ENCODE data around the gene IGF1R. TPM values are rescaled to one million over a fixed set of nuclear protein-coding genes. Genes with fewer than 3 reads are reported as not detected.

The IGF1R gene
- total RNA-seq, 1 donor from 2014 or later, result 21.2 TPM

DNA sequence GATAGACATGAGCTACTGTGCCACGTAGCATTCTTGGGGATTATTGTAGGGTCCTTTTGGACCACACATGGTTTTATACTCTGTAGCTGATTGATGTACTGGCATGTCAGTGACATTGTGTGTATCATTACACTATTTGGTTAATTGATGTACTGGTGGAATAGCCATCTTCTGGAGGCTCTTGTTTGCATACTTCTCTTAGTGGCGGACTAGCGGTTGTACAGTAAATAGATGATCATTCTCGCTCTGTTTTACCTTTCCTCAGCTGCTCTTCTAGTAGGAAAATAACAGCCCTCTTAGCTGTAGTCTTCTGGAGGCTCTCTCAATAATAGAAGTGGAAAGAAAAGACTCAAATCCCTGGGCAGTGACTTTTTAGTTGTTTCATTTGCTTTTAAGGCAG is 24.8 kb downstream of the IGF1R start:
- ATAC-seq, result no peak

DNA sequence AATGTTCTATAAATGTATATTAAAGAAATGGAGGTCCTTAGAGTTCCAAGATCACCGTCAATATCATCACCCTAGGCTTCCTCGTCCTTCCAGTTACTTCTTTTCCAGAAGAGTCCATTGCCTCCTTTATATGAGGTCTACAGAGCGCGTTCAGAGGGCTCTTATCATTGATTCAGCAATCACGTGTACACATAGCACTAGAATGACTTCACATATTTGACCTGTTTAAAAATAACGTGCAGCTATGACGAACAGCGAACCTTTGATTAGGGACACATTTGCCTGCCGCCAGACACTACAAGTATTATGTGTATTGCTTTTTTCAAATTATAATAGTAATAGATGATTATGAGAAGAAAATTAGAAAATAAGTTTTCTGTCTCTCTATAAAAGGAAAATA is 26.0 kb downstream of the IGF1R start:
- no peak for ATAC-seq

- ATAC-seq, result no peak
These were observed 28.4 kb downstream of the IGF1R start for GRCh38 chr15:98676586-98677270.

GRCh38 chr15:98677345-98678059 is 29.2 kb downstream of the IGF1R start:
- no peak for ATAC-seq

- ATAC-seq, result no peak
These were observed 30.1 kb downstream of the IGF1R start for GRCh38 chr15:98678484-98678883.

GRCh38 chr15:98681061-98681460 is 32.7 kb downstream of the IGF1R start:
- ATAC-seq, result no peak

DNA sequence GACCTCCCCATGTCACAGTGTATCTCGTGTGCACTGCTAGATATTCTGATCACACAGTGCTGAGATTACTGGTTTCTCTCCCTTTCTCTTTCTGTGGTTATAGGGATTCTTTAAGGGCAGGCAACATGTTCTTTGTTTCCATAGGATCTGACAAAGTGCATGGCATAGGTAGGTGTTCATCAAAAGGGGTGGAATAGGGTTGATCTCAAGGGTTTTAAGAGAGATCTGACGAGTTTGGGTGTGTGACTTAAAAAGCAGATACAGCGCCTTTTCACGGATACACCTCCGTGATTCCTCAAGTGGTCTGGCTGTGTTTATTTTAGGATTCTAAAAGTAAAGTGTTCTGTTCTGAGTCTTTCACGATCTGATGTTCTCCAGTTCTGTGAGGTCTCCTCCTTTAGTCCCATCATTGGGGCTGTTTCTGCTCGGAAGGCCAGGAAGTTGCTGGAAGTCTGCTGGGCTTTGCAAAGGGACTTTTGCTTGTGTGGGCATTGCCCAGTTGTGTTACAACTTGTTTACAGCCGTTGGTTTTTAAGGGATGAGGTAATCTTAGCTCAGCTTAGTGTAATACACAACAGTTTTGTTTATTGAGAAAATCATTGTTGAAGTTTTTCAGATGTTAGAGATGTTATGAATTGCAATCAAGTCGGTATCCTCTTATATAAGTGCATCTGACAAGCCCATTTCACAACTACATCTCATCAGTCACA is 34.8 kb downstream of the IGF1R start:
- peak; percentile 73 for ATAC-seq

GRCh38 chr15:98683831-98684230 is 35.5 kb downstream of the IGF1R start:
- peak; percentile 65 for ATAC-seq

DNA sequence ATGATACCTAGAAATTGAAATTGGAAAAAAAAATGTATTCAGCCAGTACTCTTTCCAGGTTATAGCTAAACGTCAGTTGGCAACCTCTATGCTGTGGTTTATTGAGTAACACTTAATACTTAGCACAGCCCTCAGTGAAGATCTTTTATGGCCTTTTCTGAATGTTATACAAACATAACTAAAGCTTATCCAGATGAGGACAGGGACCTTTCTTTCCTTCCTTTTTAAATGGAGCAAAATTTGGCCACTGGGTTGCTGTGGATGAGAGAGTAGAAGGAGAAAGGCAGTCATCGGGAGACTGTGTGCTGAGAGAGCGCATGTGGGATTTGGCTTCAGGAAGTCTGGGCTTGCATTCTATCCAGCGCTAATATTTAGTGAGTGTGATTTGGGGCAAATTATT is 36.1 kb downstream of the IGF1R start:
- no peak for ATAC-seq

GRCh38 chr15:98684995-98685525 is 36.7 kb downstream of the IGF1R start:
- no peak for ATAC-seq

DNA sequence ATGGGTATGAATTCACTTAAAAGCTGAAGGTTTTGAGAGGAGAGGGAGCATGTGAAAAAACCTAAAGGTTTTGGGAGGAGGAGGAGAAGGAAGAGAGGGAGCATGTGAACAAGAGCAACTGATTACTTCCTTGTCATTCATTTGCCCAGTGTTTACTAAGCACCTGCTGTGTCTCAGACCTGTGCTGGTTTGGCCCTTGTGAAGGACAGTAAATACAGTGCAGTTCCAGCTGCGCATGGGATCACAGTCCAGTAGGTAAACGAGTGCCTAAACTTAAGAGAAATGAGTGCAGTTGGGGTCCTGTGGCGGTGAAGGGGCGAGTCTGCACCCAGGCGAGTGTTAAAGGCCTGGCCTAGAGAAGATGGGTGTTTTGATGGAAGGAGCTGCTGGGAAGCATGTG is 38.6 kb downstream of the IGF1R start:
- ATAC-seq, result no peak

- ATAC-seq, result peak; percentile 67
These were observed 41.1 kb downstream of the IGF1R start for GRCh38 chr15:98689431-98689861.

DNA sequence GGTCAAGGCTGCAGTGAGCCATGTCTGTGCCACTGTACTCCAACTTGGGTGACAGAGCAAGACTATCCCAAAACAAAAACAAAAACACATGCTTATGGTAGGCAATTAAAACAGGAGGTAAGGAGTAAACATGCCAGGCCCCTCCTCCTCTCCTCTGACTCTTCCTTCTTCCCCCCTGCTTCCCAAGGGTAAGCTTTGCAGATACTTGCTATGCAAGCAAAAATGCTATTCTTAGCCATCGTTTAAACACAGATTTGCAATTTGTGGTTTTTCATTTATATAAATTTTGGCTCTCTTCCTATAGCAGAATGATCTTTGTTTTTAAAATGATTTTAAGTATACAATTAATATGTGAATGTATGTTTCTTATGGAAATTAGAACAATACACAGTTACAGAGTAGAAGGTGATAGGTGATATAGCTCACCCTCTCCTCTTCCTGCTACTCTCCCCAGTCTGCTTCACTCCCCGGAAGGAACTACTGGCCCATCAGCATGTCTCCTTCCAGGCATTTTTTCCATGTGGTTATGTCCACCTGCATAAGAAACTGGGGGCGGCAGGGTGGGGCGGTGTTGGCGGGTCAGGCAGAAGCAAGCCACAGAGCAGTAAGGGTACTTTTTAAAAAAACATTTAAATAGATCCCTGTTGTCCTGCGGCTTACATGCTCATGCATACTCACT is 42.1 kb downstream of the IGF1R start:
- no peak for ATAC-seq

DNA sequence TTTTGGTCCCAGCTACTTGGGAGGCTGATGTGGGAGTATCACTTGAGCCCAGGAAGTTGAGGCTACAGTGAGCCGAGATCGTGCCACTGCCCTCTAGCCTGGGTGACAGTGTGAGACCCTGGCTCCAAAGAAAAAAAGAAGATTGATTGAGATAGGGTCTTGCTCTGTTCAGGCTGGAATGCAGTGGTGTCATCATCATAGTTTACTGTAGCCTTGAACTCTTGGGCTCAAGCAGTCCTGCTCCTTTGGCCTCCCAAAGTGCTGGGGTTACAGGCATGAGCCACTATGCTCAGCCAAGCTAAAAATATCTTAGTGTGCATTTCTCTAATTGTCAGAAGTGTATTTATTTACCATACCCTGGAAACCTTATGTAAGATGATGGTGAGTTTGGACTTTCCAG is 43.9 kb downstream of the IGF1R start:
- no peak for ATAC-seq

DNA sequence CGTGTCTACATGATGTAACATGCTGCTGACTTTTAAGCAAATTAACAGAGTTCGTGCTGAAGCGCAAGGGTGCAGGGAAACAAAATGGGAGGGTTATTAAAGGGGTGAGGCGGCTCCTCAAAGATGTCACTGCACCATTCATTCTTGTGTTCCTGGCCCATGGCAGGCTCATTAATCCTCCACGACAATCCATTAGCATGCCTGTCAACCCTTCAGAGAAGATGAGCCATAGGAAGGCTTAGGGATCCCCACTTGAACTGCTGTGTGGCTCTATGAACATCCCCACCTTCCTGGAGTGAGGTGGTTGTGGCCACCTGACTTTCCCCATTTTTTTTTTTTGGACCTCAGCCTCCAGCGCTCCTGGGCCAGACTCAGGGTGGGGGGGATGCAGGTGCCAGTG is 45.8 kb downstream of the IGF1R start:
- ATAC-seq, result peak; percentile 33

DNA sequence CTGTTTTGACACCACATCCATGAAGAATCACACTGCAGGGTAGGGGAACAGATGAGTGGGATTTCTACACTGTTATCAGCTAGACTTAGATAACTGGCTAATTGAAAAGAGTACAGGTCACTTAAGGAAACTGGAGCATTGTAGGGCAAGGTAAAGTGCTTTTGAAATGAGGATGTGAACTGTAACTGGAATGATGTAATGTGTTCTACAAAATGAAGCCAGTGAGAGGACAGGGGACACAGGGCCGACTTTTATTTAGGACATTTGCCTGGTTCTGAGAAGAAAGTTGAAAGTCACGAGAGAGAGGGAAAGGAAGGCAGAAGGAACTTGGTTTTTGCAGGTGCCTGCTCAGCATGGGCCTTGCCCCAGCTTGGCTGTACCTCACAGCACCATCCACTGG is 50.5 kb downstream of the IGF1R start:
- no peak for ATAC-seq

- no peak for ATAC-seq
These were observed 51.5 kb downstream of the IGF1R start for GRCh38 chr15:98699591-98700424.

GRCh38 chr15:98700519-98700918 is 52.2 kb downstream of the IGF1R start:
- ATAC-seq, result no peak

GRCh38 chr15:98703126-98703685 is 54.9 kb downstream of the IGF1R start:
- no peak for ATAC-seq

GRCh38 chr15:98705070-98705469 is 56.7 kb downstream of the IGF1R start:
- ATAC-seq, result no peak

GRCh38 chr15:98706387-98706786 is 58.0 kb downstream of the IGF1R start:
- ATAC-seq, result no peak

GRCh38 chr15:98706986-98707385 is 58.6 kb downstream of the IGF1R start:
- no peak for ATAC-seq
